K562 (cell line): ENCODE measurements around the gene ERGIC1.

Source experiments
- CHD7 ChIP-seq: fragments of 200-600 bp; sonication (generic); IDR thresholded peaks from one replicate; pipeline ENCODE4 v1.6.1; 2012; ENCODE audit warnings: mild to moderate bottlenecking, low read depth, low read length, inconsistent platforms
- DPF2 ChIP-seq: fragments of 450-650 bp; IDR thresholded peaks from 2 replicates; pipeline ENCODE4 v1.6.1; 2016
- ELK1 ChIP-seq: sonication (generic); formaldehyde crosslinking; IDR thresholded peaks from 2 replicates; pipeline ENCODE4 v1.8.1; 2022; ENCODE audit warnings: missing genetic modification reagents
- FOS ChIP-seq: IDR thresholded peaks from 3 replicates; pipeline ENCODE4 v1.6.1; 2011; ENCODE audit not compliant: insufficient read length; ENCODE audit errors: extremely low read depth
- HINFP ChIP-seq: fragments of 450-650 bp; conservative IDR thresholded peaks from 2 replicates; pipeline ENCODE4 v1.6.1; 2016; ENCODE audit warnings: missing genetic modification characterization, low read depth, mild to moderate bottlenecking, control low read depth, missing compliant biosample characterization
- KLF1 ChIP-seq: fragments of 450-650 bp; IDR thresholded peaks from 2 replicates; pipeline ENCODE4 v1.6.1; 2016; ENCODE audit warnings: missing genetic modification characterization, missing compliant biosample characterization
- ZNF239 ChIP-seq: fragments of 250-450 bp; sonication (Bioruptor Pico); IDR thresholded peaks from 2 replicates; pipeline ENCODE4 v1.4.0; 2020; ENCODE audit warnings: mild to moderate bottlenecking
- ZNF384 ChIP-seq: IDR thresholded peaks from 2 replicates; pipeline ENCODE4 v1.6.1; 2012; ENCODE audit warnings: low read depth, low read length, improper control_type of control experiment
- ZNF609 ChIP-seq: sonication (generic); formaldehyde crosslinking; IDR thresholded peaks from 2 replicates; pipeline ENCODE4 v1.8.1; 2023; ENCODE audit warnings: missing genetic modification reagents, mild to moderate bottlenecking, borderline replicate concordance
- TF ChIP-seq, protein P1 (sequence below), 3 experiments: IDR thresholded peaks in 2 of 3; conservative IDR thresholded peaks in 1 of 3; 2 replicates each; pipeline ENCODE4 v1.5.1; 2011 to 2012; ENCODE audit warnings: low read length in 3 of 3, mild to moderate bottlenecking in 3 of 3, control low read depth in 2 of 3, improper control_type of control experiment in 1 of 3, inconsistent platforms in 1 of 3, low read depth in 1 of 3, mixed read lengths in 1 of 3, moderate library complexity in 1 of 3; ENCODE audit not compliant: insufficient read depth in 2 of 3

DNA sequence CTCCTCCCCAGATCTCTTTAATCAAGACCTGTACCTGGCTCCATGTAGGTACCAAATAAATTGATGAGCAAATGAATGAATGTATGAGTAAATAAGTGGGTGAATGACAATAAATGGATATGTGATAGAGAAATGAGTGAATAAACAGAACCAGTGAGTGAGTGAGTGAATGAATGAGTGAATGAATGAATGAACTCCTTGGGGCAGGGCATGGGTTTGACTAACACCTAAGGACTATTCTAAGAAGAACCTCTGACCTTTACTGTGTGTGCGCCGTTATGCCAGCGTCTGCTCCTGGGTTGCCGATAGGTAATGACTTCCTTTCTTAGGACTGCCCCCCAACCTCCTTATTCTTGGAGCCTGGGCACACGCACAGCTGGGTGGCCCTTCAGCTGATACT is 123.4 kb downstream of the ERGIC1 start:
- TF ChIP-seq, protein P1, sequence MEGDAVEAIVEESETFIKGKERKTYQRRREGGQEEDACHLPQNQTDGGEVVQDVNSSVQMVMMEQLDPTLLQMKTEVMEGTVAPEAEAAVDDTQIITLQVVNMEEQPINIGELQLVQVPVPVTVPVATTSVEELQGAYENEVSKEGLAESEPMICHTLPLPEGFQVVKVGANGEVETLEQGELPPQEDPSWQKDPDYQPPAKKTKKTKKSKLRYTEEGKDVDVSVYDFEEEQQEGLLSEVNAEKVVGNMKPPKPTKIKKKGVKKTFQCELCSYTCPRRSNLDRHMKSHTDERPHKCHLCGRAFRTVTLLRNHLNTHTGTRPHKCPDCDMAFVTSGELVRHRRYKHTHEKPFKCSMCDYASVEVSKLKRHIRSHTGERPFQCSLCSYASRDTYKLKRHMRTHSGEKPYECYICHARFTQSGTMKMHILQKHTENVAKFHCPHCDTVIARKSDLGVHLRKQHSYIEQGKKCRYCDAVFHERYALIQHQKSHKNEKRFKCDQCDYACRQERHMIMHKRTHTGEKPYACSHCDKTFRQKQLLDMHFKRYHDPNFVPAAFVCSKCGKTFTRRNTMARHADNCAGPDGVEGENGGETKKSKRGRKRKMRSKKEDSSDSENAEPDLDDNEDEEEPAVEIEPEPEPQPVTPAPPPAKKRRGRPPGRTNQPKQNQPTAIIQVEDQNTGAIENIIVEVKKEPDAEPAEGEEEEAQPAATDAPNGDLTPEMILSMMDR (IDR thresholded peaks at IDR 0.05 in 2 of 3, conservative IDR thresholded peaks at IDR 0.05 in 1 of 3; ENCODE audit: insufficient read depth in 2 of 3, low read depth in 1 of 3, low read length in 3 of 3): no peak
- TF ChIP-seq ZNF384 (no peak), CHD7 (no peak), HINFP (tag) (no peak), ZNF609 (CRISPR knock-in tag) (no peak), ZNF239 (CRISPR knock-in tag) (no peak), KLF1 (tag) (no peak), FOS (no peak), ELK1 (CRISPR knock-in tag) (no peak), DPF2 (no peak)
